LNCaP clone FGC (cell line): ENCODE measurements around the gene MRTFA.
"Not testable (repeated sequence)": the region's sequence is repeated elsewhere in the genome, so short reads cannot be mapped to it uniquely, and the experiment has no call there.

Experiments
- DNase-seq: peaks from one replicate; pipeline ENCODE4 v3.0.0-alpha.2; 2011; ENCODE audit warnings: low read depth
- H3K4me3 ChIP-seq: 2 replicates; pipeline ENCODE4 v1.5.1; 2011; ENCODE audit warnings: mild to moderate bottlenecking, low read depth, low read length, control low read depth
- TF ChIP-seq, protein P1 (sequence below): IDR thresholded peaks from 2 replicates; pipeline ENCODE4 v1.5.1; 2012; ENCODE audit warnings: mild to moderate bottlenecking; ENCODE audit not compliant: control insufficient read depth, insufficient read depth; ENCODE audit errors: extremely low read depth

Gene MRTFA

DNA sequence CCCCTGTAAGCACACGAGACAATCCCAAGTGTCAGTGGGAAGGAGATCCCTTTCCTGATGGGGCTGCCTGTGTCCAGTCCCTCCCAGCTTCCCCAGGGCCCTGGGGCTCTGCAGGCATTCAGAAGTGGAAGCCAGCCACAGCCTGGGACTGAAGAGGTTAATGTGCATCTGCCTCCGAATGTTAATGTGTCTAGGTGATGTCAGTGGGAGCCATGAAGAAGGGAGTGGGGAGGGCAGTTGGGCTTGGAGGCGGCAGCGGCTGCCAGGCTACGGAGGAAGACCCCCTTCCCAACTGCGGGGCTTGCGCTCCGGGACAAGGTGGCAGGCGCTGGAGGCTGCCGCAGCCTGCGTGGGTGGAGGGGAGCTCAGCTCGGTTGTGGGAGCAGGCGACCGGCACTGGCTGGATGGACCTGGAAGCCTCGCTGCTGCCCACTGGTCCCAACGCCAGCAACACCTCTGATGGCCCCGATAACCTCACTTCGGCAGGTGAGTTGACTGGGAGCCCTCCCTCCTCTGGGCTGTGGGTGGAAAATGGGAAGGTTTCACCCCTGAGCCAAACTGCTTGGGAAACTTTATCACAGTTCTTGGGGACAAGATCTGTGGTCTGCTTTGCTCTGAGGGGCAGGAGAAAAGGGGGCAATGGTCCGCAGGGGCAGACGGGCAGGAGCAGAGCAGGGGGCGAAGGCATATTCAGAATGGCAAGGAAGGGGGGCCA is 42.9 kb upstream of the MRTFA start, which contains the start of gene MCHR1:
TSS of gene MCHR1 (plus strand) at position 236 of the 715 bp plus-strand sequence. CDS start at position 405, 169 bp downstream.
- no peak for DNase-seq
- no peak within 1 kb of the TSS for H3K4me3 ChIP-seq

DNA sequence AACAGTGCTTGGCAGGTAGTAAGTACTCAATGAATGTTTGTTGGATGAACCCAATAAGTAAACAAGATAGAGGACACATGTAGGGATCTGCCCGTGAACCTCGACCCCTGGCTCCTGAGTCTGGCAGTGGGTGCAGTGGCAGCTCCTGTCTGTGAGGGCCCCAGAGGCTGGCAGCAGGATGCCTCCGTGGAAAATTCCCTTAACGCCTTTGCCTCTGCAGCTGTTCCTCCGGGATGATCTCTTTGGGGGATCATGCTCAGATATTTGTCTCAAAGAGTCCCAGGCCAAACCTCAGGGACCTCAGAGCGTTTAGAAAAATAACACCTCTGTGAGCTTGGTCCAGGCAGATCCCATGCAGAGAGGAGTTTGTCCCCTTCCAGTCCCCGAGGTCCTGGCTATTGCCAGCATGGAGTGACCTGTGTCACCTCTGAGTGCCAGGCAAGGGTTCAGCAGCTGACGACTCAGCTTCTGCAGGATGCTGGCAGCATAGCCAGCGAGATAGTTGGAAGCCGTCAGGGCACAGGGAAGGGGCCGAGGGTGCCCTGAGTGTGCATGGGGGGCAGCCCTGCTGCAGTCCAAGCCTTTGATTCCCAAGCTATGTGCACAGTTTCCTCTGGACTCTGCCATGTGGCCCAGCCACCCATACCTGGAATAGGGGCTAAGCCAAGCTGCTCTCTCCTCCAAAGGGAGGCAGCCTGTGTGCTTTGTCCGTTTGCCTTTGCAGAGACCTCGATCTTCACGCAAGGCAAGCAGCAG is 42.2 kb upstream of the MRTFA start:
- no peak for DNase-seq
- H3K4me3 ChIP-seq = no peak overlapping the region
- TF ChIP-seq, protein P1, sequence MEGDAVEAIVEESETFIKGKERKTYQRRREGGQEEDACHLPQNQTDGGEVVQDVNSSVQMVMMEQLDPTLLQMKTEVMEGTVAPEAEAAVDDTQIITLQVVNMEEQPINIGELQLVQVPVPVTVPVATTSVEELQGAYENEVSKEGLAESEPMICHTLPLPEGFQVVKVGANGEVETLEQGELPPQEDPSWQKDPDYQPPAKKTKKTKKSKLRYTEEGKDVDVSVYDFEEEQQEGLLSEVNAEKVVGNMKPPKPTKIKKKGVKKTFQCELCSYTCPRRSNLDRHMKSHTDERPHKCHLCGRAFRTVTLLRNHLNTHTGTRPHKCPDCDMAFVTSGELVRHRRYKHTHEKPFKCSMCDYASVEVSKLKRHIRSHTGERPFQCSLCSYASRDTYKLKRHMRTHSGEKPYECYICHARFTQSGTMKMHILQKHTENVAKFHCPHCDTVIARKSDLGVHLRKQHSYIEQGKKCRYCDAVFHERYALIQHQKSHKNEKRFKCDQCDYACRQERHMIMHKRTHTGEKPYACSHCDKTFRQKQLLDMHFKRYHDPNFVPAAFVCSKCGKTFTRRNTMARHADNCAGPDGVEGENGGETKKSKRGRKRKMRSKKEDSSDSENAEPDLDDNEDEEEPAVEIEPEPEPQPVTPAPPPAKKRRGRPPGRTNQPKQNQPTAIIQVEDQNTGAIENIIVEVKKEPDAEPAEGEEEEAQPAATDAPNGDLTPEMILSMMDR = no peak

More for the DNA sequence above, 42.9 kb upstream of the MRTFA start, which contains the start of gene MCHR1:
- TF ChIP-seq, protein P1 = no peak

DNA sequence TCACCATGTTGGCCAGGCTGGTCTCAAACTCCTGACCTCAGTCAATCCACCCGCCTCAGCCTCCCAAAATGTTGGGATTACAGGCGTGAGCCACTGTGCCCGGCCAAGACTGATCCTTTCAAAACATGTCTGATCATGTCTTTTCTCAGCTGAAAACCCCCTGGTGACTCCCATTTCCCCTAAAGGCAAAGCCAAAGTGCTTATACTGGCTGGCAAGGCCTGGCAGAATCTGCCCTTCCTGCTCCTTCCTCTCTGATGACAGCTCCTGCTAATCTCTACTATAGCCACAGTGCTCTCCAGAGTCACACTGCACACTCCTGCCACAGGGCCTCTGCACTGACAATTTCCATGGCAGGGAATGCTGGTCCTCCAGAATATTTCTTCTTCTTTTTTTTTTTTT is 40.1 kb upstream of the MRTFA start:
- no peak for DNase-seq
- TF ChIP-seq, protein P1 = no peak
- H3K4me3 ChIP-seq = no peak overlapping the region

DNA sequence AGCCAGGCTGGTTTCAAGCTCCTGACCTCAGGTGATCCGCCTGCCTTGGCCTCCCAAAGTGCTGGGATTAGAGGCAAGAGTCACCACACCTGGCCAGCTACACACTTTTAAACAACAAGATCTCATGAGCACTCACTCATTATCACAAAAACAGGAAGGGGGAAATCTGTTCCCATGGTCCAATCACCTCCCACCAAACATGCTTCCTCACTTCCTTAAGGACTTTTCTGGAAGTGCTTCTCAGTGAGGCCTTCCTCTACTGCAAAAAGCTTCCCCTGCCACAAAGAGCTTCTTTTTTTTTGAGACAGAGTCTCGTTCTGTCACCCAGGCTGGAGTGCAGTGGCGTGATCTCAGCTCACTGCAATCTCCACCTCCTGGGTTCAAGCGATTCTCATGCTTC is 39.6 kb upstream of the MRTFA start:
- DNase-seq, H3K4me3 ChIP-seq: not testable (repeated sequence)

DNA sequence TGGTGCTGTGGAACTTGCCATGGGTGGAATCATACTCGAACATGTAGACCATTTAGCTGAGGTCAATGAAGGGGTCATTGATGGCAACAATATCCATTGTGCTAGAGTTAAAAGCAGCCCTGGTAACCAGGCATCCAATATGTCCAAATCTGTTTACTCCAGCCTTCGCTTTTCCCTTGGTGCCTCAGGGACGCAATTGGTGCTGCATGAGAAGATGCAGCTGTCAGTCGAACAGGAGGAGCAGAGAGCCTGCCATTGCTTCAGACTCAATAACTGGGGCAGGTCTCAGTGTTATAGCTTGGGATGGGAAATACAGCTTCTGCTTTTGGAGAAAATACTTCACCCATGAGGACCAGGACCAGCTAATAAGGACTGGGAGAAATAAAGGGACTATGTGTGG is 37.8 kb upstream of the MRTFA start:
- TF ChIP-seq, protein P1 = no peak
- H3K4me3 ChIP-seq = no peak overlapping the region
- no peak for DNase-seq

DNA sequence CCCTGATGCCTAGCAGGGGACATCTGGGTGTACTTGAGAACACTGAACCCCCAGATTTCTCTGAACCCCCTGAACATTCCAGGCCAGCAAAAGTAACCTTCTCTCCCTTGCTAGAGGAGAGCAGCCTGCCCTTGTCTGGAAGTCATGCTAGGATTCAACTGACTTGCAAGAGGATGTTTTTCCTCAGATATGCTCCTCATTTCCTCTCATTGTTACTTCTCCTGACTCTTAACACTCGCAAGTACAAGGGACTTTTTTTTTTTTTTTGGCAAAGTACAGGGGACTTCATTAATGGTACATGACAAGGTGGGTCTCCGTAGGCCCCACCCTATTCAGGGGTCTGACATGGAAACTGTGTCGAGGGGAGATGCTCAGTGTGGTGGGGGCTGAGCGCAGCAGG is 36.5 kb upstream of the MRTFA start:
- no peak for DNase-seq
- TF ChIP-seq, protein P1 = no peak
- H3K4me3 ChIP-seq = no peak overlapping the region

DNA sequence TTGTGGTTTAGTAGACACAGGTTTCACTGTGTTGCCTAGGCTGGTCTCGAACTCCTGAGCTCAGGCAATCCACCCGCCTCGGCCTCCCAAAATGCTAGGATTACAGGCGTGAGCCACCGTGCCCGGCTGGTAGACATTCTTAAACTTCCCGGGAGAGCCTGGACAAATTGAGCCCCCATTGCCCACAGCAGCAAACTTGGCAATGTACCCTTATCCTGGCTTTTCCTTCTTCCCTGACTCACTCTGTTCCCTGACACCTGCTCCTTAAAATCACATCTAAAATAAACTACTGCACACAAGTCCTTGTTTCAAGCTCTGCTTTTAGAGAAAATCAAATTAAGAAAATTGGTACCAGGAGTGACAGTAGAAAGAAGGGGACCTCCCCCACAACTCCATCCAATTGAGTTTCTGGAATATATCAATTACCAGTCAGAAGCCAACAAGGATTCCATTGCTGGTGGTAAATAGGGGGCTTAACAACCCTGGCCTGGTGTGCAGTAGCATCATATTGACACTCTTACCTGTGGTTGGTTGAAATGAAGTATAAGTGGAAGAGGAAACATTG is 35.4 kb upstream of the MRTFA start:
- TF ChIP-seq, protein P1 = no peak
- no peak for DNase-seq
- H3K4me3 ChIP-seq = no peak overlapping the region
